Measurements from ENCODE around the gene IP6K2. TPM values are rescaled to one million over a fixed set of nuclear protein-coding genes. Genes with fewer than 3 reads are reported as not detected.

IP6K2 gene
- total and polyA plus RNA-seq, 2 of the 13 experiments (the other 11 are each of a cell fraction or from before 2014, with no cell fraction given), result 85.5 to 112 TPM

GRCh38 chr3:48694610-48695392 lies 22.2 kb downstream of the IP6K2 start:
- no peak overlapping the region for H3K4me2 ChIP-seq (ENCODE audit: low read depth, low read length)

GRCh38 chr3:48693826-48694225 lies 23.2 kb downstream of the IP6K2 start:
- in situ Hi-C loops (cut with HindIII; ENCODE audit: extremely low pct_ligation_motif_present, low pct_unique_long_range_greater_than_20kb), result no loop called here
- peaks cover 26% of the 10 kb centered on the region for H3K79me2 ChIP-seq (ENCODE audit: insufficient read depth, low read length)
- WGBS (ENCODE audit: low lambda C conversion rate), result 99% methylated on average over 8 of the region's 8 CpGs
- peaks cover 12% of the 10 kb centered on the region for H3K4me1 ChIP-seq (ENCODE audit: insufficient read depth, low read length)
- H3K9ac ChIP-seq (ENCODE audit: insufficient read depth, low read depth, low read length), result no peak overlapping the region
- H3K4me2 ChIP-seq (ENCODE audit: low read depth, low read length), result no peak overlapping the region
- ATAC-seq, result no peak
- TF ChIP-seq AGO2 (optimal IDR thresholded peaks at IDR 0.05; ENCODE audit: low read depth, low read length), result peak; percentile 58
- TF ChIP-seq RBM22 (optimal IDR thresholded peaks at IDR 0.05; ENCODE audit: low read length), result peak; percentile 43
- TF ChIP-seq KDM6A (CRISPR knock-in tag; IDR thresholded peaks at IDR 0.05; ENCODE audit: low read depth), result no peak
- TF ChIP-seq ZNF468 (CRISPR knock-in tag; IDR thresholded peaks at IDR 0.05), result no peak
- DNase-seq (ENCODE audit: low spot score), result no peak
- ChIA-PET CTCF (ENCODE audit: low intra/inter-chr PET ratio, low total read pairs) (no interaction called here), POLR2A (no interaction called here)
- H4K20me1 ChIP-seq (ENCODE audit: insufficient read depth, low read length), result peaks cover 30% of the 10 kb centered on the region
- no peak overlapping the region for H2AFZ ChIP-seq (ENCODE audit: low read length)
- intact Hi-C loops (cut with micrococcal nuclease; ENCODE audit: unreplicated experiment), result no loop called here
- FAIRE-seq, result no peak
- H3K4me3 ChIP-seq (replicated peaks in 1 of 3; ENCODE audit: insufficient read depth in 1 of 3, low read depth in 2 of 3, low read length in 3 of 3), result no peak overlapping the region
- no peaks in the 10 kb centered on the region for H3K9me3 ChIP-seq (ENCODE audit: low read length)
- peaks cover 35 to 70% of the 10 kb centered on the region in 2 experiments for H3K36me3 ChIP-seq (replicated peaks in 1 of 2; ENCODE audit: control insufficient read depth in 1 of 2, insufficient read depth in 2 of 2, low read length in 2 of 2)
- no peak overlapping the region for H3K27ac ChIP-seq (ENCODE audit: extremely low read length, insufficient read depth, low read length)
- H3K27me3 ChIP-seq (ENCODE audit: control insufficient read depth in 1 of 2, insufficient read depth in 2 of 2, low read length in 2 of 2), result no peaks in the 10 kb centered on the region
- no TSS peak for BruUV-seq (replicated peaks)

More at GRCh38 chr3:48694610-48695392, 22.2 kb downstream of the IP6K2 start:
- Histone ChIP-seq H4K20me1 (ENCODE audit: insufficient read depth, low read length) (peaks cover 38% of the 10 kb centered on the region), H2AFZ (ENCODE audit: low read length) (no peak overlapping the region), H3K27me3 (ENCODE audit: control insufficient read depth in 1 of 2, insufficient read depth in 2 of 2, low read length in 2 of 2) (no peaks in the 10 kb centered on the region), H3K4me1 (ENCODE audit: insufficient read depth, low read length) (peaks cover 12% of the 10 kb centered on the region), H3K27ac (ENCODE audit: extremely low read length, insufficient read depth, low read length) (no peak overlapping the region), H3K36me3 (replicated peaks in 1 of 2; ENCODE audit: control insufficient read depth in 1 of 2, insufficient read depth in 2 of 2, low read length in 2 of 2) (peaks cover 31 to 68% of the 10 kb centered on the region in 2 experiments), H3K9me3 (ENCODE audit: low read length) (no peaks in the 10 kb centered on the region), H3K79me2 (ENCODE audit: insufficient read depth, low read length) (peaks cover 36% of the 10 kb centered on the region), H3K9ac (ENCODE audit: insufficient read depth, low read depth, low read length) (no peak overlapping the region), H3K4me3 (replicated peaks in 1 of 3; ENCODE audit: insufficient read depth in 1 of 3, low read depth in 2 of 3, low read length in 3 of 3) (no peak overlapping the region)
- WGBS (ENCODE audit: low lambda C conversion rate), result 95% methylated on average over 22 of the region's 23 CpGs
- CTCF ChIA-PET (ENCODE audit: low intra/inter-chr PET ratio, low total read pairs), result no interaction called here
- DNase-seq (ENCODE audit: low spot score) (no peak), ATAC-seq (no peak), FAIRE-seq (no peak)
- BruUV-seq (replicated peaks), result no TSS peak
- intact Hi-C loops (cut with micrococcal nuclease; ENCODE audit: unreplicated experiment), result no loop called here
- in situ Hi-C loops (cut with HindIII; ENCODE audit: extremely low pct_ligation_motif_present, low pct_unique_long_range_greater_than_20kb), result no loop called here
- POLR2A ChIA-PET, result no interaction called here
- TF ChIP-seq RBFOX2 (IDR thresholded peaks at IDR 0.05; ENCODE audit: low read depth, low read length) (peak; percentile 35; the same call in 1 of the 2 replicates), RBM22 (optimal IDR thresholded peaks at IDR 0.05; ENCODE audit: low read length) (peak; percentile 47), YEATS2 (CRISPR knock-in tag; IDR thresholded peaks at IDR 0.05; ENCODE audit: borderline replicate concordance) (no peak), AGO2 (optimal IDR thresholded peaks at IDR 0.05; ENCODE audit: low read depth, low read length) (peak; percentile 71)

Data from HepG2 (cell line).